OCI-LY3 (cell line): ENCODE data around the gene WARS2.

Source experiments
- CTCF ChIP-seq: fragments of 200-600, 300-600 bp; sonication (generic); IDR thresholded peaks from 2 replicates; pipeline ENCODE4 v1.5.1; 2014; ENCODE audit warnings: antibody characterized with exemption, low read length, low read depth
- EZH2phosphoT487 ChIP-seq: fragments of 200-600 bp; shearing (Covaris generic); IDR thresholded peaks from 2 replicates; pipeline ENCODE4 v1.6.1; 2018; ENCODE audit warnings: antibody characterized with exemption, mixed run types, low read depth

GRCh38 chr1:118989006-118989815 lies 151.2 kb downstream of the WARS2 start:
- no peak for TF ChIP-seq CTCF
- TF ChIP-seq EZH2phosphoT487, result no peak
